DLD1 (cell line): ENCODE data around the gene RNU6-9.

Experiments
- in situ Hi-C: cut with HindIII; loops from 2 replicates; pipeline ENCODE4 v1.10.0; 2017; ENCODE audit warnings: low sequenced_read_pairs

RNU6-9 gene

DNA sequence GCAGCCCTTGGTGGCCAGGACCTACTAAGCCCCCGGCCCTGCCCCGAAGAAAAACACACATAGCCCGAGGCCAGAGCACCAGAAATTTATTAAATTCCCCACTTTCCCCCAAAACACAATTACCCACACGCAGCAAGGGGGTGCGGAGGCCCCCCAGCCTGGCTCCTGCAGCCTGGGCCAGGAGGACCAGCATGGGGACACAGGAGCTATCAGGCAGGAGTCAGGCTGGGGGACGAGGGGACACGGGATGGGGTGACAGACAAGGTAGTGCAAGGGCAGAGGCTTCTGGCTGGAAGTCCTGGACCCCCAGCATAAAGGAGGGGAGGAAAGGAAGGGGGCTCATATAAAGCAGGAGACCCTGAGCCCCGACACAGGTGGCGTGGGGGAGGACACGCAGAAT is 3.1 kb downstream of the RNU6-9 start:
- in situ Hi-C loops, result no loop called here

DNA sequence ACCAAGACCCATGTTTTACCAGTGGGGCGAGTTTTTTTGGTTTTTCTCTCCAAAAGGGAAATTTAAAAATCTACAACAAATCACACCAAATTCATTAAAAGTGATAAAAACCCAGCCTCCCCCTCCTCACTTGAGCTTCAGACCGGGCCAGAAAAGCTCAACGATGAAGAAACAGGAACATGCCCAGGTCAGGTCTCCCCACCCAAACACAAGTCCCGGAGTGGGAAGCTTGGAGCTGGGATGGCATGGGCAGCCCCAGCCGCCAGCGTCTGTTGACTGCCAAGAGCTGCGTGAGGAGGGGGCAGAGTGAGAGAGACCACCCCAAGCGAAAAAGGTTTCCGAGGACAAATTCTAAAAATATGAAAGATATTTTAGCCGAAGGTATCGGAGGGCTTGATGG is 3.7 kb downstream of the RNU6-9 start:
- in situ Hi-C loops, result no loop called here

DNA sequence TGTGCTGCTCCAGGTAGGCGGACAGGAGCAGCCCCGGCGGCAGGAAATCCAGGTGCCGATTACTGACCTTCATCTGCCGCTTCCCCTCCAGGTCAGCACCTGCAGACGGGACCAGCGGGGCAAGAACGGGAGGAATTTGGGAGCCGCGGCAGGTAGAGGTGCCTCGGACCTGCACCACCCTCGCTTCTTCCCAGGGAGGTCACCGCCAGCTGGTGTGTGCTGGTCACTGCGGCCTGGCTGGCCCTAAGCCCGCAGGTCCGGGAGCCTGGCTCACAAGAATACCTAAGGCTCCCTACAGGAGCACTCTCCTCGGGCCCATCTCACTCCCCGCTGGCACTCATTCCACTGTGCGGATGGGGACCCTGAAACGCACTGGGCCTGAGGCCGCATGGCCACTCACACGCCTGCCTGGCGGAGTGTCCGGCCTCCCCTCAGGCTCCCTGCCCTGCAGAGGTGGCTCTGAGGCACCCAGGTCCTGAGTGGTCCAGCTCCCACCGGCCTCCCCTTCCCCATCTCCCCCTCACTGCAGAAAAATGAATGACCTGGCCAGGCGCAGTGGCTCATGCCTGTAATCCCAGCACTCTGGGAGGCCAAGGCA is 4.3 kb downstream of the RNU6-9 start:
- in situ Hi-C loops, result no loop called here

DNA sequence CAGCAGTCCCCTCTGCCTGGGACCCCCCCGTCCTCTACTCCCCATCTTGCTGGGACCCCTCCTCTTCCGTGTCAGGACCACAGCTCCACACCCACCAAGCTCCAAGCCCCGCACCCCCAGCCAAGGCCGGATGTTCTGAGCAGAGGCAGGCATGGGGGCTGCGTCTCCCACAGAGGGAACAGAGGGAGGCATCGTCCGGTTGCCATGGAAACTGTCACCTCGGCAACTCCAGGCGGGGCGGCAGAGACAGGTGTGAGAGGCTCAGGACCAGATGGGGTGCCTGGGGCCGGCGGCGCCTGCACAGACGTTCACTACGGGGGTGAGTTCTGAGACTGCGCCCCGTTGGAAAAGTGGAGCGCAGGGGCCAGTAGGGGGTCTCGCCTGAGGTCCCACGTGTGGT is 5.4 kb downstream of the RNU6-9 start:
- in situ Hi-C loops, result no loop called here

DNA sequence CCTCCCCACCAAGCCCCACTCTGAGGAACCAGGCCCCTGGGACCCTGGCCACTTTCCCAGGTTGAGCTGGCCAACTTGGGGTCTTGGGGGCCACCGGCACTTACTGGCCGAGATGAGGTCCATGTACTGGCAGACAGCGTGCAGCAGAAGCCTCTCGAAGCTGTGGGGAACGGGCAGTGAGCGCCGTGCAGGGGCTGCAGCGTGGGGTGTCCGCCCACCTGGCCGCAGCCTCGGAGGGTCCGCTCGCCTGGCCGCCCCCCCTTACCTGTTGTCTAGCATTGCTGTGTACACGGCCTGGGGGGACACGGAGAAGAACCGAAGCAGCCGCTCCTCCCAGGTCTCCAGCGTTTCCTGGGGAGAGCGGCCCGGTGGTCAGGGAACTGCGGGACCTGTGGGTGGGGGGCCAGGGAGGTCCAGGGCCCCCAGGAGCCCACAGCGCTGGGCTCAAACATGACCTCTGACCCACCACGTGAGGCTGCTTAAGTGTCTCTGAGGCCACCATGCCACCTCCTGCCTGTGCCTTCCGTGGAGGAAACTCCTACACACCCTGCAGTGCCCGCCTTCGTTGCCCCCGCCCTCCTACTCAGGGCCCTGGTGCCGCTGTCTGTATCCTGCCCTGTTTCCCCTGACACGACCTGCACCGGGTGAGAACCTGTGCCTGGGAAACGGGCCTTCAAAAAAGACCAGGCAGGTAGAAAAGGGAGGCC is 6.2 kb downstream of the RNU6-9 start:
- in situ Hi-C loops, result no loop called here

DNA sequence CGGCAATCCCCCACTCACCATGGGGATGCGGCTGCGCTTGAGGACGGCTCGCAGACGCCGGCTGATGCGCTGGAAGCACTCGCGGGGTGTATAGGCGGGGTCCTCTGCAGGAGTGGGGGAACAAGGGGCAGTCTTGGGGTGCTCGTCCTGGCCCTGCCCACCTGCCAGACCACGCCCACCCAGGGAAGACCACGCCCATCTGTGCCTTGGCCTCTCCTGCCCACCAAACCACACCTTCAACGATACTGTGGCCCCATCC is 6.7 kb downstream of the RNU6-9 start:
- in situ Hi-C loops, result no loop called here

DNA sequence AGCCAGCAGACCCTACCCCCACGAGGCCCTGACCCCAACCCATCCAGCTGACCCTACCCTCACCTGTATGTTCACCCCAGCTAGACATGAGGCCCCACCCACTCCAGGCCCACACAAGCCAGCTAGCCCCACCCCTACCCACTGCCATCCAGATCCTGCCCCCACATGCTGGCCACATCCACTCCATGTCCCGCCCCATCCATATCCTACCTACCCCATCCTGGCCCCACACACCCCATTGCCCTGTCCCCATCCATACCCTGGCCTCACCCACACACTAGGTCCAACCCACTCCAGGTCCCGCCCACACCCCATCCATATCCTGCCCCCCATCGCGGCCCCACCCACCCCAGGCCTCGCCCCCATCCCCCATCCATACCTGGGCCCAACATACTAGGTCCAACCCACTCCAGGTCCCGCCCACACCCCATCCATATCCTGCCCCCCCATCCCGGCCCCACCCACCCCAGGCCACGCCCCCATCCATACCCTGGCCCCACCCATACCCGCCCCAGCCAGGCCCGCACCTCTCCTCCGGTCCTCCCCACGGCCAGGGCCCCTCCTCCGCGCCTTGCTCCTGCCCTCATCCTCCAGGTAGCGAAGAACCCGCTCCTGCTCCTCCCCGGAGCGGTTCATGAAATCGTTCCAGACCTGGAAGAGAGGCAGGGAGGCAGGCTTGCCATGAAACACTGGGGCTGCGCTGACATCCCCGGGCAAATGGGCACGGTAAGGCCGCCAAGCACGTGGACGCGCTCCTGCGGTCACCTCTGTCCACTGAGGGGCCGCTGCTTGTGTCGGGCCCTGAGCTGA is 7.2 kb downstream of the RNU6-9 start:
- in situ Hi-C loops, result no loop called here

DNA sequence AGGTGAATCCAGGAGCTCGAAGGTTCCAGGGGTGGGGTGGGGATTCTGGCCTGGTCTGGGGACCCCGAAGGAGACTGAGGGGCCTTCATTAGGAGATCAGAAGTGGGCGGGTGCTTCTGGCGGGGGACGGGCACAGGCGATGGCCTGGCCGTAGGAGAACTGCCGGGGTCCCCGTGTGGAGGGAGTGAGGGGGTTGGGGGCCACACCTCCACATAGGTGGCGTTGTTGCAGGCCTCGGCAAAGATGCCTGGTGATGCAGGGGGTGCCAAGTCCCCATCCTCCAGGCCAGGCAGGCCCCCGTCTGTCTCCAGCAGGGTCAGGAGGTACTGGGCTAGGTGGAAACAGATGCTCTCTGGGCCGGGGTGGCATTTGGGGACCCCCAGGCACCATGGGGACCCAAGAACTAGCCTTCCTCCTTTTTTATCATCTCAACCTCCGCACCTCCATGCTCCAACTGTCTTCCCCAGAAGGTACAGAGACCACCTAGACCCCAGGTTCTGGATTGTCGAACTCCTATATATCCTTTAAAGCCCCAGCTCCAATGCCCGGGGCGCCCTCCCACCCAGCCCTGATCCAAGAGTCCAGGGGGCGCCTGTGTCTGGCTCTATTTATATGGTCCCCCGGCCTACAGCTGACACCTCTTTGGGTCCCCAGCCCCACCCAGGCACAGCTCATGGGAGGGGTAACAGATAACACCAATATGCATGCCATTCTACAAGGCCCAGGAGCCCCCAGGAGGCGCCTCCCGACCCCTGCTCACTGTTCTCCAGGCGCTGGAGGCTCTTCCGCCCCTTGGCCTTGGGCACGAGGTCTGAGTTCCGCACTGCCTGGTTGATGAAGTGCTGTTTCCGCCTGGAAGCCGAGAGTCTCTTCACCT is 8.2 kb downstream of the RNU6-9 start:
- in situ Hi-C loops, result no loop called here

DNA sequence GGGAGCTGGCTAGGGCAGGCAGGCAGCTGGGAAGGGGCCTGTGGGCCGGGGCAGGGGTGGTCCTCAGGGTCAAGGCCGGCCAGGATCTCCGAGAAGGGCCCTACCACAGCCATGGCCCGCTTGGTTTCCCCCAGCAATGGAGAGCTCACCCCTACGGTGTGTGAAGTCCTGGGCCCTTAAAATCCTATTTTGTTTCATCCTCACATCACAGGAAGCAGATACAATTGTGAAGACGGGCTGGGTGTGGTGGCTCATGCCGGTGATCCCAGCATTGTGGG is 8.7 kb downstream of the RNU6-9 start:
- in situ Hi-C loops, result no loop called here

DNA sequence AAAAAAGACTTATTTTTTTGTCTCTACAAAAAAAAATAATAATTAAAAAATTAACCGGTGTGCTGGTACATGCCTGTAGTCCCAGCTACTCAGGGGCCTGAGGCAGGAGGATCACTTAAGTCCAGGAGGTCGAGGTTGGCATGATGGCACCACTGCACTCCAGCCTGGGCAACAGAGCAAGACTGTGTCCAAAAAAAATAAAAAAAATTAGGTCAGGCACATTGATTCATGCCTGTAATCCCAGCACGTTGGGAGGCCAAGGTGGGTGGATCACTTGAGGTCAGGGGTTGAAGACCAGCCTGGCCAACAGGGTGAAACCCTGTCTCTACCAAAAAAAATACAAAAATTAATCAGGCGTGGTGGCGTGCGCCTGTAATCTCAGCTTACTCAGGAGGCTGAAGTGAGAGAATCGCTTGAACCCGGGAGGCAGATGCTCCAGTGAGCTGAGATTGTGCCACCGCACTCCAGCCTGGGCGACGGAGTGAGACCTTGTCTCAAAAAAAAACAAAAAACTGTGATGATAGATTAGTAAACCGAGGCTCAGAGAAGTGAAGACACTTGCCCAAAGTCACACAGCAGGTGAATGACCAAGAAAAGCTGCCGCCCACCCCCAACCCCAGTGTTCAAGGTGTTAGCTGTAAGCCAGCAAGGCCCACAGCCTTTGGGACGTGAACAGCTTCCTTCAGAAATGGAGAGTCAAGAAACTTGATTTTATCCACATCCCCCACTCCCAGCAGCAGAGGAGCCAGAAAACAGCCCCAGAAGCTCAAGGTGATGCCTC is 9.4 kb downstream of the RNU6-9 start:
- in situ Hi-C loops, result no loop called here

DNA sequence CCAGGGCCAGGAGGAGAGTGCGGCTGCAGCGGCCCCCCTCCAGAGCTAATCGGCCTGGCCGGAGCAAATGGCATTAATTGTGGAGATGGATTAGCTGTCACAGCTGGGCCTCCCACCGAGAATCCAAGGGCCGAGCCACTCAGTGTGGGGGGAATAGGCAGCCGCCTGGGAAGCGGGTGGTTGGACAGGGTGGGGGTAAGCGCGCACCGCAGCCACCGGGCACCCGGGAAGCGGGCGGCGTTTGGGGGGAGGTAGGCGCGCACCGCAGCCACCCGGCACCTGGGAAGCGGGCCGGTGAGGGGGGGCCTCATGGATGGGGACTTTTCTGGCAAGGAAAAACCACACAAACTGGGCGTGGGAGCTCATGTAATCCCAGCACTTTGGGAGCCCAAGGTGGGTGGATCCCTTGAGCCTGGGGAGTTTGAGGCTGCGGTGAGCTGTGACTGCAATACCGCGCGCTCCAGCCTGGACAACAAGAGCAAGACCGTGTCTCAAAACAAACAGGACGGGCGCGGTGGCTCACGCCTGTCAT is 10.0 kb downstream of the RNU6-9 start:
- in situ Hi-C loops, result no loop called here

DNA sequence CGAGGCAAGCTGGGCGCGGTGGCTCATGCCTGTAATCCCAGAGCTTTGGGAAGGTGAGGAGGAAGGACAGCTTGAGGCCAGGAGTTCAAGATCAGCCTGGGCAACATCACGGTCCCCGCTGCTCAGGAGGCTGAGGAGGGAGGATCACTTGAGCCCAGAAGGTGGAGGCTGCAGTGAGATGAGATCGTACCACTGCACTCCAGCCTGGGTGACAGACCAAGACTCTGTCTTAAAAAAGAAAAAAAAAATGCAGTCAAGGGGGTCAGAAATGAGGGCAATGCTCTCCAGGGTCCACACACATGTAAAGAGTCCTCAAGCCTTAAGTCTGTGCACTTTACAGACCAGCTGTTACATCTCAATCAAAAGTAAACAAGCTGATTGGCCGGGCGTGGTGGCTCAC is 11.3 kb downstream of the RNU6-9 start:
- in situ Hi-C loops, result no loop called here

DNA sequence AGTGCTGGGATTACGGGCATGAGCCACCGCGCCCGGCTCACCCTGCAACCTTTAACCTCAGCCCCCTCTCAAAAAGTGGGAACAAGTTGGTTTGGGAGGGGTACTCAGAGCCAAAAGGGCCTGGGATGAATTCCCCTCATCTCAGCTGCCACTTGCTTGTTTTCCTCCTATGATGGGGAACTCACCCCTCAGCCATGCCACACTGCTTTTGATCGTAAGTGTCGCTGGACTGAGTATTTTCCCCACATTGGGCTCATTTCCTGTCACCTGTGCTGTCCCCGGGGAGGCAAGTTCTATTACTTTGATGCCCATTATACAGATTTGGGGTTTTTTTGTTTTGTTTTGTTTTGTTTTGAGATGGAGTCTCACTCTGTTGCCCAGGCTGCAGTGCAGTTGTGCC is 13.2 kb downstream of the RNU6-9 start:
- in situ Hi-C loops, result no loop called here

DNA sequence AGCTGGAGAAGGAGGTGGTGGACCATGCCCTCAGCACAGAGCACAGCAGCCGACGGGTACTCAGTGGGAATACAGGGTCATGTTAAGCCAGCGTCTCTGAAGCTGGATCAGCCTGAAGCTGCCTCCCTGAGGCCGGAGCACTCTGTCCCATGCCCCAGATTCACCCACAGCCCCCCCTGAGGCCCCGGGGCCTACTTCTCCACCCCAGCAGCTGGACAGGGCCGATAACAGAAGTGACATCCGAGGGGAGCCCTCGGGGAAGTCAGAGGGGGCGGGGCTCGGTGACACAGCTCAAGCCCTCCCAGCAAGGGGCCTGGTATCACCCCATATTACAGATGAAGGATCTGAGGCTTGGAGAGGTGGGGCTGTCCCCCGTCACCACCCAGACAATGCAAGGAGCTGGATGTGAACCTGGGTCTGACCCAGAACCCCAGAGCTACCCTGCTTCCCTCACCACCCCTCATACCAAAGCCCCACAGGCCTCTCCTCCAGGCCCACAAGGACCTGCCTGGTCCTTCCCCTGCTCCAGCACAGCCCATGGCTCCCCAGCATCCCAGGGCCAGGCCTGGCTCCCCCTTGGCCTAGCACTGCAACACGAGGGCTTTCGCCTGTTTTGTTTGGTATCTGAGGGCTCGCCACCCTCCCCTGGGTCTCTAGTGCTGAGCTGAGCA is 14.0 kb downstream of the RNU6-9 start:
- in situ Hi-C loops, result no loop called here

DNA sequence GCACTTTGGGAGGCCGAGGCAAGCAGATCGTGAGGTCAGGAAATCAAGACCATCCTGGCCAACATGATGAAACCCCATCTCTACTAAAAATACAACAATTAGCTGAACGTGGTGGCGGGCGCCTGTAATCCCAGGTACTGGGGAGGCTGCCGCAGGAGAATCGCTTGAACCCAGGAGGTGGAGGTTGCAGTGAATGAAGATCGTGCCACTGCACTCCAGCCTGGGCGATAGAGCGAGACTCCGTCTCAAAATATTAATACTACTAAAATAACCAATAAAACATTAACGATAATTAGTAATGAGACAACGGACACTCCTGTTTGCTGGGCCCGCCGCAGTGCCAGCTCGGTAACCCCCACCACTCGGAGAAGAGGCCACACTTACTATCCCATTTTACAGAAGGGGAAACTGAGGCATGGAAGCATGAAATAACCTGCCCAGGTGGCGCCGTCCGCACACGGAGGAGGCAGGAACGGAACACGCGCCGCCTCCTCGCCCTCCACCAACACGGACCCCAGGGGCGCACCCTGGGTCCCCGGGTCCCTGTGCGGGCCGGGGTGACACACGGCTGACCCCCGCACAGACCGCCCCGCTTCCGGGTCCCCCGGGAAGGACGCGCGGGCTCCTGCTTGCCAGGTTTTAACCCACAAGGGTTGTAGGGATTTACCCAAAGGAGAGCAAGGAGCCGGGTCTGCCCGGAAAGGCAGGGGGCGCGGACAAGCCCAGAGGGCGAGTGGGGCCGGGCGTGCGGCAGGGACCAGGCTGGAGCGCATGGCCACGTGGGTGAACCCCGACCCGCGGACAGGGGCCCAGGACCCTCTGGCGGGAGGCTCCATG is 18.1 kb downstream of the RNU6-9 start:
- in situ Hi-C loops, result no loop called here

DNA sequence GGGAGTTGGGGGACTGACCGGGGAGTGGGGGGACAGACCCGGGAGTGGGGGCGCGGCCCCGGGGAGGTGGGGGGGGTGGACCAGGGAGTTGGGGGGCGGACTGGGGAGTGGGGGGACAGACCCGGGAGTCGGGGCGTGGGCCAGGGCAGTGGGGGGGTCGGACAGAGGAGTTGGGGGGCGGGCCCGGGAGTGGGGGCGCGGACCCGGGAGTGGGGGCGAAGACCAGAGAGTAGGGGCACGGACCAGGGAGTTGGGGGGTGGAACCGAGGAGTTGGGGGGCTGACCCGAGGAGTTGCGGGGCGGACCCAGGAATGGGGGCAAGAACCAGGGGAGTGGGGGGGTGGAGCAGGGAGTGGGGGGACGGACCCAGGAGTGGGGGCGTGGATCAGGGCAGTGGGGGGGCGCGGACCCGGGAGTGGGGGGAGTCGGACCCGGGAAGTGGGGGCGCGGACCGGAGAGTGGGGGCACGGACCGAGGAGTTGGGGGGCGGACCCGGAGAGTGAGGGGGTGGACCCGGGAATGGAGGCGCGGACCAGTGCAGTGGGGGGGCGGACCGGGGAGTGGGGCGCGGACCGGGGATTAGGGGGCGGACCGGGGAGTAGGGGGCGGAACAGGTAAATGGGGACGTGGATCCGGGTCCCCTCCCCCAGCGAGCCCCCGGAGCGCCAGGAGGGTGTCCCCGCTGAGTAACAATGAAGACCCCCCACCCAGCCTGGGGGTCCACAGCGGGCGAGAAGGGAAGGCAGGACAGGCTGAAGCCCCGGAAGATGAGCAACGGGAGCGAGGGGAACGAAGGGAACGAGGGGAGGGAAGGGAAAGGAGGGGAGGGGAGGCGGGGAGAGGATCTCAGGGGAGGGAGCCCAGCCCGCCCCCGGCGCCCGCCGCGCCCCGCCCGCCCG is 19.1 kb downstream of the RNU6-9 start:
- in situ Hi-C loops, result no loop called here

DNA sequence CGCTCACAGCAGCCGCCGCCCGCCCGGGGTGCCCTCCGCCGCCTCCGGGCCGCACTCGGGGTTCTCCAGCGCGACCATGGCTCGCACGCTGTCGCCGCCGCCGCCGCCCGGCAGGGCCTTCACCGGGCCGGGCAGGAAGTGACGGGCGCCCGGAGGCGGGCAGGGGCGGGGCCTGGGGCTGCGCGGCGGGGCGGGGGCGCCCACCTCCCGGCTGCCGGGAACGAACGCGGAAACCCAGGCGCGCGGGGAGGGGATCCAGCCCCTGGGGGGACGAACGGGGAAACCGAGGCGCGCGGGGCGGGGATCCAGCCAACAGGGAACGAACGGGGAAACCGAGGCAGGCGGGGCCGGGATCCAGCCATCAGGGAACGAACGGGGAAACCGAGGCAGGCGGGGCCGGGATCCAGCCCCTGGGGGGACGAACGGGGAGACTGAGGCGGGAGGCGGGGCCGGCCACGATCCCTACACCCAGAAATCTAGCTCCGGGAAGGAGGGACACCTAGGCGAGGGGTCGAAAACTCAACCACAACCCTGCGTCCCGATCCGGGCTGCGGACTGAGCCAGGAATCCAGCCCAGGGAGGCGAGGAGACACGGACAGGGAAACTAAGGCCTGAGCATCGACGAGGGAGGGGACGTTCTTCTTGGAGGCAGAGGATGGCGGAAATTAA is 19.9 kb downstream of the RNU6-9 start, which contains the start of gene R3HDM4:
TSS of gene R3HDM4 (minus strand) at position 140 of the 669 bp plus-strand sequence. CDS start at position 78, 62 bp downstream.
- in situ Hi-C loops, result no loop called here
